HG03097 (cell line): ENCODE results near the gene GSG1L.

Source experiments
- ATAC-seq: cut with Tn5 transposase; IDR thresholded peaks from one replicate; pipeline ENCODE4 v1.9.1; 2021; ENCODE audit not compliant: unreplicated experiment, low FRiP score

The GSG1L gene

GRCh38 chr16:27828671-27829070 is 234.8 kb downstream of the GSG1L start:
- no peak for ATAC-seq

GRCh38 chr16:27827765-27828164 is 235.7 kb downstream of the GSG1L start:
- no peak for ATAC-seq

- ATAC-seq = no peak
Observed at GRCh38 chr16:27826893-27827289, 236.6 kb downstream of the GSG1L start.

DNA sequence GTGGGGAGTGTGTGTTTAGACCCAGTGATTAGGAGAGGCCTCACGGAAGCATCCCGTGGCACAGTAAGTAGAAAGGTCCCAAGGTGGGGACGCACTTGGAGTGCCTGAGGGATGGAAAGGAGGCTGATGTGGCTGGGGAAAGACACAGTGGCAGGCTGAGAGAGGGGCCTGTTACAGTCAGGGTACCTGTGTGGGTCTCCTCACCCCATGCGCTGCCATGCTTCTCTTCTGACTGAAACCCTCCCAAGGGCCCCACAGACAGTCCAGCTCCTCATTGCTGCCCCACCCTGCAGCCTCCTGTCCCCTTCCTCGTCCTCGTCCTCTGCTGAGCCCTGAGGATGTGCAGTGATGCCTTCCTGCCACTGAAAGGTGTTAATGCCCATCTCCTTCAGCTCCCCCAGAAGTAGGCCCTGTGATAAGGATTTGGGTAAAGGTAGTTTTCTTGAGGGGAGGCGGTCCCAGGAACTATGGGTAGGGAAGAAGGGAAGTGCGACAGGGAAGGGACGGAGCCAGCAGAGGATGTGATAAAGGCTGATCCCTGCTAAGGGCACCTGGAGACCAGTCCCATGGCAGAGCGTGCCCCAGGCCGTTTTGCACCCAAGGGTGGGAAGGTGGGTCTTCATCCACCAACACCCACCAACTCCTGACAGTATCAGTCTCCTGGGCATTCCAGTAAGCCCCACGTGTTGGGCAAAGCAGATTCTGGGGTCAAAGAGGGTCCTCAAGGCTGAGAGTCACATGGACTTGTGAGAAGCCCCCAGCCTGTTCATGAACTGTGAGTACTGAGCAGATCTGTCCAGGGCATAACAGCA is 237.2 kb downstream of the GSG1L start:
- ATAC-seq = no peak

DNA sequence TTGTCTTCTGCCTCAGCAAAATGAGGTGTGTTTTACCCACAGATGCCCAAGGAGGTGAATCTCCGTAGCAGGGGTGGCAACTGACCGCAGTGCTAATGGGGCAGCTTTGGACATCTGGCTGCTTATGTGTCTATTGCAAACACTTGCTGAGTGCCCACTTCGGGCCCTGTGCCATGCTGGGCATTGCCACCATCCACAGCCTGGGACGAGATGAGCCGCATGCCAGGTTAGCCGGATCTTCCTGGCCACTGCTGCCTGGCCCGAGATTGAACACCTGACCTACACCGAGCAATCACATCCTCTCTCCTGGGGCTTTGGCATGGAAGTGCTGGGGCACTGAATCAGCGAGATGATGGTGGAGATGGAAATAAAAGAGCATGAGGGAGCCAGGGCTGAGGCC is 238.7 kb downstream of the GSG1L start:
- ATAC-seq = no peak

- ATAC-seq = no peak
Observed at GRCh38 chr16:27824006-27824405, 239.5 kb downstream of the GSG1L start.

DNA sequence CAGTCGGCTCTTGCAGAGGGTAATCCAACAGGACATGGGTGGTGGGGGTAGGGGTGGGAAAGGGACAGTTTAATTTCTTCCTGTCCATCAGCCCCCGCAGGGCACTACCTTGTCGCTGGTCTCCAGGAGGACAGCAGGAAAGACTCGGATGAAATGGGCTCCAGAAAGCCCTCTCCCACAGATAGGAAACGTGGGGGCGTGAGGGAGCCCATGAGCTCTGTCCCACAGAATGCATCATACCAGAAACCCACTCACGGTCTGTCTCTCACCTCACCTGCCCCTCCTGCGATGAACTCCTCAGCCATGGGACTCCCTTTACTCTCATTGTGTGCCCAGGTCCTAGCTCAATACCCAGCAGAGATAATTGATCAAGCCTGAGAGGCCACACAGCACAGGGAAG is 240.1 kb downstream of the GSG1L start:
- no peak for ATAC-seq

DNA sequence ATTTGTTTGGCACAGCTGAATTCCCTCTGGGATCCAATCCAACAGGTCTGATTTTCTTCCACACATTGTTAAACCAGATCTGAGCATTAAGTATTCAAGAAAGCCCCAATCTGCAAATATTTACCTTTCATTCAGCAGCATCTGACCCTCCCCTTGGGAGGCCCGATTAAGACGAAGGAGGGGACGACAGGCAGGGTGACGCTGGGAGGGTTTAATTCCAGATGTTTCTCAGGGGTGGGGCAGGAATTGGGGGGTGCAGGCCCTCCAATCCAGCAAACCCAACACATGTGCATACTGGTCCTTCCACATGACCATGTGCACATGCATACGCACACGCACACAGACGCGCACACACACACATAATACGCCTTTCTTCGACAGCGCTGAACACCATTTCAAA is 240.5 kb downstream of the GSG1L start:
- no peak for ATAC-seq

DNA sequence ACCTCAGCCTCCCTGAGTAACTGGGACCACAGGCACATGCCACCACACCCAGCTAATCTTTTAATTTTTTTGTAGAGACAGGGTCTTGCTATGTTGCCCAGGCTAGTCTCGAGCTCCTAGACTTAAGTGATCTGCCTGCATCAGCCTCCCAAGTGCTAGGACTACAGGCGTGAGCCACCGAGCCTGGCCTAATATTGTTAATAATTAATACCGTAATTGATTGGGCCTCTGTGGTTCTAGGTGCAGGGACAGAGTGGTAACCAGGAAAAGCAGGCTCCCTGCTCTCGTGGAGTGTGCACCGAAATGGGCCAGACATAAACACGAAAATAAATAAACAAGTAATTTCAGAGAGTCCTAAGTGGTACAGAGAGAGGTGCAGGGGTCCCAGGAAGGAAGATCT is 241.0 kb downstream of the GSG1L start:
- ATAC-seq = no peak

DNA sequence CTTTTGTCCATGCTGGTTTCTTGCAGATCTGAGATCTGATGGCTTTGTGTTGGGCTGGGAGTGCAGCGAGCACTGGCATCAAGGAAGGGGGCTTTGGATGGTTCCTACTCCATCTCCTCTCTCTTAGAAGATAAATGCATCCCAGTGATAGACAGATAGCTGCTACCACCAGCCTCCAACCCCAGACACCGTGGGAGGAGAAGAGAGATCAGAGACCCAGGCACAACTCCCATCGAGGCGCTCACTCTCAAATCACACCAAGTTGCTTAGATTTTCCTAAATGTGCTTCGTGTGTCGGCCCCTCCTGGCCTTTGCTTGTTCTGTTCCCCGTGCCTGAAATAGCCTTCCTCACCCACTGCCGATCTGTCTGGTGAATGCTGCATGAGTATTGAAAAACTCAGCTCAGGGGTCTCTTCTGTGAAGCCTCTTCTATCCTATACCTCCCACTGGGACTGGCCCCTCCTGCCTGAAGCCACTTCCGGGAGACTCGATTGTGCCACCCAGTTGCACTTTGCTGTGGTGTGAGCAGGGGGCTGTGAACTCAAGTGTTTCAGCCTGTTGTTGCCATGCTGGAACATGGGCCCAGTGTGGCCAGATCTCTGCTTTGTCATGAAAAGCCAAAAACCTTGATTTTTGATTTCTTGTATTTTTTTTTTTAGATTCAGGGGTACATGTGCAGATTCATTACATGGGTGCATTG is 242.7 kb downstream of the GSG1L start:
- ATAC-seq = no peak

- ATAC-seq = no peak
Observed at GRCh38 chr16:27819881-27820610, 243.5 kb downstream of the GSG1L start.

GRCh38 chr16:27819356-27819755 is 244.2 kb downstream of the GSG1L start:
- ATAC-seq = no peak

DNA sequence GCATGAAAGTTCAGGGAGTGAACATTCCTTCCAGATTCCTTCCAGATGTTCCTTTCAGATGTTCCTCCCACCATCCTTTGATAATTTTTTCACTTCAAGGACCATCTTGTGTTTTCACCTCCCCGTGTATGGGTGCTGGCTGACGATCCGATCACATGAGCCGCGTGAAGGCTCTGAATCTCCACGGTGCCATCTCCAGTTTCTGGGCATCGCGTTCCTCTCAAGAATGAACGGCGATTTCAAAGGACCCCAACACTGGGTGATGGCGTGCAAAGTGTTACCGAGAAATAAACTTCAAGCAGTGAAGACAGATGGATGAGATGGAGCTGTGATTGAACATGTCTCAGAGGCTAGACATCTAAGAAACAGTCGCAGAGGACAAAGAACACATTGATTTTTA is 245.3 kb downstream of the GSG1L start:
- no peak for ATAC-seq

GRCh38 chr16:27817038-27817437 is 246.5 kb downstream of the GSG1L start:
- ATAC-seq = no peak

DNA sequence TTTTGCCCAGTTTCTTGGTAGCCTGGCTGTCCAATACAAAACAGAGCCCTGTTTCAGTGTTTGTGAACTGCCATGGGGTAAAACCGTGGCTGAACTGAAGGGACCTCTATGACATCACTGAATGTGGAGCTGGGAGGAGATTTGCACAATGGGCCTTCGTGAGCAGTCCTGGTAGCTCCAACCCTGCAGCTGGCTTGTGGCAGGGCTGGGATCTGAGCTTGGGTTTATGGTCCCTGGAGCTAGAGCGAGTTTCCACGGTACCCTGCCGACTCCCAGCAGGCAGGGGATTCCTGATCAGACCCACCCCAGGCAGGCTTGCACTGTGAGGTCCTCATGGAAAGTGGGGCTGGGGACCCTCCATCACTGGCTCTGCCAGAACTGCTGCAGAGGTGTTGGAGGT is 247.0 kb downstream of the GSG1L start:
- no peak for ATAC-seq

DNA sequence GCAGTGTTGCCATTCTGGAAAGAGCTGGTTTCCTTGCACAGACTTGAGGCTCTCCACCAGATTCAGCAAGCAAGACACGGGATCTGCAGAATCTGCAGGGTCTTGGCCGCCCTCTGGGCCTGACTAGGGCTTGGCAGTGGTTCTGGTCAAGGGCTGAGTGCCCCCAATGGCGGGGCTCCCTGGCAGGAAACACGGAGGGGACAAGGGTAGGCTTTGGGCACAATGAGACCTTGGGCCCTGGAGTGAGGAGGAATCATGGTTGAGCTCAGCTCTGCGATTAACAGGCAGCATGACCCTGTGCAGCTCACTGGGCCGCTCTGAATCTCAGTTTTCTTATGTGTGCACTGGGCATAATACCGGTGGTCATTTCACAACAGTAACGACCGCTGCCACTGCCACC is 249.9 kb downstream of the GSG1L start:
- ATAC-seq = no peak

- ATAC-seq = no peak
Observed at GRCh38 chr16:27811881-27812280, 251.6 kb downstream of the GSG1L start.

DNA sequence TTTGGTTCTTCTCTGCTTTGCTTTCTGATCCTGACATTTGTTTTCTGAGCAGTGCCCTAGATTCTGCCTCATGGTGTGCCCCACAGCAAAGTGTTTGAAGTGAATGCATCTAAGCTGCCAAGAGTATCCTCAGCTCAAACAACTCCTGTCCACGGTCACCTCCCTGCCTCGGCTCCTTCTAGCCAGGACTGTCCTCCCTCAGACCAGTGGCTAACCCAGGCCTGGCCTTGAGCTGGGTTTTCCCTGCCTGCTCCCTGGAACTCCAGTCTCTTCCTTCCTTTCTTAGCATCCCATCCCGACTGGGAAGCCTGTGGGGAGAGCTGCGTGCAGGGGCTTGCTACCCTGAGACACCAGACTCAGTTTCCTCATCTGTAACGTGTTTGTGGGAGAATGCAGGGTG is 256.5 kb downstream of the GSG1L start:
- no peak for ATAC-seq

DNA sequence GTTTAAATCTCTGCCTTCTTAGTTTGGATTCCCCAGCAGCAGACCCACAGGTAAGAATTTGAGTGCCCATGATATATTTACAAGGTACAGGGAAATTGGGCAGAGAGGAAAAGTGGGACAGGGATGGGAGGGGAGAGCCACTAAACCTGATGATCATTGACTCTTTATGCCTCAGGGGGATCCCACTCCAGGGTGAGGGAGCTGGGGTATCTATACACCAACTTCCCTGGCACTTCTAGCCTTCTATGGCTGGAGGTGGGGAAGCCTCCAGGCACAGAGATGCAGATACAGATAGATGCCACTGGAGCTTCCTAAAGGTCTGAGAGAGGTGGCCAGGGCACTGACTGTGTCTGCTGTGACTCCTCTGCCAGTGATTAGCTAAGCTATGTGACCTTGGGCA is 257.1 kb downstream of the GSG1L start:
- ATAC-seq = no peak

DNA sequence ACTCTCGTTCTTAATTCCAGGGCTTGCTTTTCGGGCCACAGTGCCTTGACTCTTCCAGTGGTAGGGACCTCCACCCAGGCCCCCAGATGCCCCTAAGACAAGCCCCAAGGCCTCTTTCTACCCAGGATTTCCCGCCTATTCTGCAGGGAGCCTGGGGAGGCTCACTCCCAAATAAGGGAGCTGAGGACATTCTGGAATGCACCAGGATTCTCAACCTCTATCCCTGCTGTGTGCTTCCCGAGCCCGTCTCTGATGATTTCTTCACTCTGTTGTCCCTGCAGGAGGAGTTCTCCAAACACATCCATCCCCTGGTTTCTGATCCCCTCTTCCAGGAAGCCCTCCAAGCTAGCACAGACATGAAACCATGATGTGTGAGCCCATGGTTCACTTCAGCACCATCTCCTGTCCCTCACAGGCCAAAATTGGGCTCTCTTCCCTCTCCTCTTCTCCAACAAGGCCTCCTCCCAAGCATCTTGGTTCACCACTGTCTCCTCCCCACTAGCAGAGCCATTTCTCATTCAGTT is 257.6 kb downstream of the GSG1L start:
- ATAC-seq = no peak

DNA sequence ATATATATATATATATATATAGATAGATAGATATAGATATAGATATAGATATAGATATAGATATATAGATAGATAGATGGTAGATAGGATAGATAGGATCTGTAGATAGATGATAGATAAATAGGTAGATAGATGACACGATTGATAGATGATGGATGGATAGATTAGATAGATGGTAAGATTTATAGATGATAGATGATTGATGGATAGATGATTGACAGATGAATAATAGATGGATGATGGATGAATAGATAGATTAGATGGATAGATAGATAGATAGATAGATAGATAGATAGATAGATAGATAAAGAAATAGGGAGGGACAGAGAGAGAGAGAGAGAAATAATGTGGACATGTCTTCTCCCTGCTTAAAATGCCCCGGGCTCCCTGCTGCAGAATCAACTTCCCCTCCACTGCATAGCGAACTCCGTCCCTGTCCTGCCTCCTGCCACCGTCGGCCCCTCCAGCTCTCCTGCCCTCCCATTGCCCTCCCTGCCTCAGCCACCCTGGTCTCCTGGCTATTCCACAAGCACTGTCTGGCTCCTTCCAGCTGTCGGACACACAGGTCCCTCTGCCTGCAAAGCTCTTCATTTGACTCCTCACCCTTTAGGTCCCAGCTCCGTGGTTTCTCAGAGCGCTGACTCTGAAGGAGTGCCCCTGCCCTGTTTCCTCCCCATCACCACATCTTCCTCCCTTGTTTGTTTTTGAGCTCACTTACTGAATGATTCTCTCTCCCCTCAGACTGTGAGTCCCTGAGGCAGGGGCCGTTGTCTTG is 259.6 kb downstream of the GSG1L start:
- no peak for ATAC-seq
